GM12878 (cell line): Measurements from ENCODE around the gene ZNF407. TPM values are rescaled to one million over a fixed set of nuclear protein-coding genes. Genes with fewer than 3 reads are reported as not detected.

Source experiments
- ATAC-seq: fragments of 200-7000 bp; cut with Tn5 transposase; 3 replicates; pipeline ENCODE4 v1.9.1; 2020; ENCODE audit warnings: mild to moderate bottlenecking, moderate library complexity
- BruUV-seq: library from RNA; stranded (reverse); fragments of 400-500 nt; replicated peaks from 2 replicates; lab custom pipeline; 2021; lab: Mats Ljungman, UMichigan
- CTCF ChIA-PET: fragments of 300-600 bp; sonication (Branson Sonifier 250); formaldehyde crosslinking; extraction: SDS; loops from one replicate; lab custom pipeline; 2021; ENCODE audit warnings: inconsistent platforms; lab: Yijun Ruan, JAX
- POLR2A ChIA-PET: fragments of 350-600 bp; formaldehyde crosslinking; extraction: SDS; loops from one replicate; lab custom pipeline; 2021; ENCODE audit warnings: inconsistent platforms; lab: Charles Lee
- RAD21 ChIA-PET: fragments of 300-600 bp; sonication (Branson Sonifier 250); formaldehyde crosslinking; loops from one replicate; lab custom pipeline; 2023; ENCODE audit warnings: antibody characterized with exemption; ENCODE audit not compliant: unreplicated experiment; lab: Charles Lee
- SMC1A ChIA-PET: fragments of 300-600 bp; sonication (Branson Sonifier 250); formaldehyde crosslinking; loops from one replicate; lab custom pipeline; 2023; ENCODE audit not compliant: unreplicated experiment, uncharacterized antibody; lab: Charles Lee
- DNase-seq: peaks from one replicate; pipeline ENCODE4 v3.0.0-alpha.2; 2011; ENCODE audit warnings: low read depth, low spot score
- FAIRE-seq: peaks from 3 replicates; lab custom pipeline; 2011; peaks lifted over from hg19 to GRCh38; lab: Jason Lieb, UNC
- H2AFZ ChIP-seq: 2 replicates; pipeline ENCODE4 v1.6.0; 2011; ENCODE audit warnings: low read depth, low read length, control low read depth; ENCODE audit not compliant: control insufficient read depth
- H3K27ac ChIP-seq: 2 replicates; pipeline ENCODE4 v1.5.1; 2011; ENCODE audit warnings: control low read depth; ENCODE audit not compliant: control insufficient read depth, insufficient read depth
- H3K27me3 ChIP-seq, 2 experiments: replicated peaks in 1 of 2; 2 replicates each; pipeline versions ENCODE4 v1.6.0 to v1.6.1; 2011; ENCODE audit warnings: low read length in 1 of 2; ENCODE audit not compliant: control insufficient read depth in 2 of 2, insufficient read depth in 2 of 2
- H3K36me3 ChIP-seq, 2 experiments: 2 replicates each; pipeline ENCODE4 v1.5.1; 2011; ENCODE audit warnings: low read length in 1 of 2; ENCODE audit not compliant: control insufficient read depth in 2 of 2, insufficient read depth in 2 of 2
- H3K4me1 ChIP-seq: 2 replicates; pipeline ENCODE4 v1.6.1; 2011; ENCODE audit warnings: mild to moderate bottlenecking, low read length, moderate library complexity, mixed read lengths; ENCODE audit not compliant: control insufficient read depth, insufficient read depth
- H3K4me2 ChIP-seq: 2 replicates; pipeline ENCODE4 v1.6.0; 2011; ENCODE audit warnings: control low read depth; ENCODE audit not compliant: control insufficient read depth, insufficient read depth
- H3K4me3 ChIP-seq: fragments of 200-600 bp; sonication (generic); 2 replicates; pipeline ENCODE4 v1.5.1; 2016
- H3K79me2 ChIP-seq: 2 replicates; pipeline ENCODE4 v1.6.0; 2011; ENCODE audit warnings: low read length; ENCODE audit not compliant: control insufficient read depth, insufficient read depth
- H3K9ac ChIP-seq: 2 replicates; pipeline ENCODE4 v1.8.0; 2011; ENCODE audit warnings: low read length, control low read depth, mixed read lengths; ENCODE audit not compliant: control insufficient read depth, insufficient read depth
- H3K9me3 ChIP-seq: replicated peaks from 3 replicates; pipeline ENCODE4 v1.5.1; 2011; ENCODE audit warnings: mild to moderate bottlenecking, low read length; ENCODE audit not compliant: control insufficient read depth, insufficient read depth
- H4K20me1 ChIP-seq: 2 replicates; pipeline ENCODE4 v1.6.0; 2011; ENCODE audit not compliant: control insufficient read depth, insufficient read depth
- CEBPZ ChIP-seq: fragments of 150-350 bp; IDR thresholded peaks from 2 replicates; pipeline ENCODE4 v1.6.1; 2016; ENCODE audit warnings: low read depth, low read length
- FOXK2 ChIP-seq: fragments of 450-650 bp; IDR thresholded peaks from 2 replicates; pipeline ENCODE4 v1.6.1; 2017; ENCODE audit warnings: mild to moderate bottlenecking, moderate library complexity
- IKZF1 ChIP-seq: fragments of 450-650 bp; conservative IDR thresholded peaks from 2 replicates; pipeline ENCODE4 v1.6.1; 2017; ENCODE audit warnings: antibody characterized with exemption, mild to moderate bottlenecking
- MEF2B ChIP-seq: fragments of 450-650 bp; IDR thresholded peaks from 2 replicates; pipeline ENCODE4 v1.6.1; 2018; ENCODE audit warnings: mild to moderate bottlenecking, moderate library complexity; ENCODE audit not compliant: partially characterized antibody, poor library complexity, severe bottlenecking
- NBN ChIP-seq: fragments of 450-650 bp; IDR thresholded peaks from 2 replicates; pipeline ENCODE4 v1.6.1; 2016
- NFYA ChIP-seq: IDR thresholded peaks from 2 replicates; pipeline ENCODE4 v1.6.1; 2011; ENCODE audit warnings: low read depth, mild to moderate bottlenecking, low read length, improper control_type of control experiment, borderline replicate concordance
- NFYB ChIP-seq: IDR thresholded peaks from 2 replicates; pipeline ENCODE4 v1.6.1; 2011; ENCODE audit warnings: low read depth, mild to moderate bottlenecking, low read length, improper control_type of control experiment, moderate library complexity; ENCODE audit not compliant: insufficient read depth
- NR2C2 ChIP-seq: IDR thresholded peaks from 2 replicates; pipeline ENCODE4 v1.6.1; 2011; ENCODE audit warnings: borderline replicate concordance, low read depth; ENCODE audit not compliant: control insufficient read depth, insufficient read length
- NR2F1 ChIP-seq: fragments of 450-650 bp; conservative IDR thresholded peaks from 2 replicates; pipeline ENCODE4 v1.6.1; 2017; ENCODE audit warnings: mild to moderate bottlenecking
- NRF1 ChIP-seq: conservative IDR thresholded peaks from 2 replicates; pipeline ENCODE4 v1.6.1; 2011; ENCODE audit warnings: mild to moderate bottlenecking, low read depth, low read length, improper control_type of control experiment
- RAD51 ChIP-seq: fragments of 450-650 bp; IDR thresholded peaks from 2 replicates; pipeline ENCODE4 v1.6.1; 2016; ENCODE audit warnings: moderate library complexity, mild to moderate bottlenecking, inconsistent platforms
- TARDBP ChIP-seq: IDR thresholded peaks from 2 replicates; pipeline ENCODE4 v1.6.1; 2016; ENCODE audit warnings: borderline replicate concordance
- ZNF207 ChIP-seq: fragments of 450-650 bp; IDR thresholded peaks from 2 replicates; pipeline ENCODE4 v1.6.1; 2014; ENCODE audit warnings: antibody characterized with exemption, mild to moderate bottlenecking, borderline replicate concordance
- ZNF217 ChIP-seq: fragments of 450-650 bp; IDR thresholded peaks from 2 replicates; pipeline ENCODE4 v1.6.1; 2017; ENCODE audit warnings: antibody characterized with exemption, mild to moderate bottlenecking
- WGBS: methylation state at CpG from one replicate; pipeline ENCODE4 v1.1.6; 2016; ENCODE audit warnings: low lambda C conversion rate; ENCODE audit not compliant: insufficient replicate concordance, insufficient coverage; ENCODE audit errors: missing lambda C conversion rate; 5-methylcytosine and 5-hydroxymethylcytosine counted together
- in situ Hi-C: fragments of 300-500 bp; cut with MboI; formaldehyde crosslinking; loops from 9 replicates; pipeline ENCODE4 v1.14.3; 2018; ENCODE audit warnings: mixed read lengths
- intact Hi-C: fragments of 100-400 bp; cut with micrococcal nuclease; formaldehyde crosslinking; loops from one replicate; pipeline ENCODE4 v1.14.2; 2022; ENCODE audit not compliant: unreplicated experiment
- polyA plus RNA-seq, 11 experiments: library from polyadenylated mRNA; depleted of rRNA in 4 of 11; unstranded in 6 of 11; stranded (reverse) in 5 of 11; fragments of >200 nt; fragmentation: Nextera tagmentation in 4 of 11; fragmentation: Illumina TruSeq in 1 of 11; extraction: Ambion mirVana in 4 of 11; extraction: Trizol in 1 of 11; gene quantifications; 1 replicate in 1 of 11; 2 replicates in 10 of 11; pipeline versions ENCODE4 v1.2.1 to v1.2.3, GENCODE V29; 2011 to 2016; ENCODE audit warnings: inconsistent platforms in 2 of 11, missing spikeins in 2 of 11, low read depth in 1 of 11
- total RNA-seq, 4 experiments: library from RNA; depleted of rRNA in 3 of 4; stranded (reverse); fragments of >200 nt in 3 of 4; fragmentation: Illumina TruSeq in 1 of 4; extraction: Trizol in 1 of 4; gene quantifications; 2 replicates each; pipeline versions ENCODE4 v1.2.1 to v1.2.3, GENCODE V29; 2013 to 2021
- TF ChIP-seq, protein P1 (sequence below): IDR thresholded peaks from 2 replicates; pipeline ENCODE4 v1.6.1; 2011; ENCODE audit warnings: low read depth, low read length, improper control_type of control experiment, borderline replicate concordance
- TF ChIP-seq, protein P2 (sequence below): fragments of 450-650 bp; IDR thresholded peaks from 2 replicates; pipeline ENCODE4 v1.6.1; 2018; ENCODE audit warnings: mild to moderate bottlenecking, low read depth, moderate library complexity; ENCODE audit not compliant: partially characterized antibody
- TF ChIP-seq, protein P3 (sequence below): fragments of 450-650 bp; IDR thresholded peaks from 2 replicates; pipeline ENCODE4 v1.6.1; 2017; ENCODE audit warnings: mild to moderate bottlenecking

Gene ZNF407
- total and polyA plus RNA-seq, 10 of the 15 experiments (the other 5 are each of a cell fraction or from before 2014, with no cell fraction given): 0.69 to 11.6 (median 5.3) TPM

GRCh38 chr18:74980669-74981068 lies 383.0 kb downstream of the ZNF407 start:
- DNase-seq: no peak
- Histone ChIP-seq H2AFZ (no peak overlapping the region), H3K27me3 (no peaks in the 10 kb centered on the region), H3K4me3 (no peak overlapping the region), H4K20me1 (no peaks in the 10 kb centered on the region), H3K27ac (no peak overlapping the region), H3K9ac (no peak overlapping the region), H3K79me2 (no peaks in the 10 kb centered on the region), H3K36me3 (0 out of 4 replicates have a peak, but pooled peaks cover 0 to 3% of the 10 kb centered on the region in 2 experiments), H3K9me3 (no peaks in the 10 kb centered on the region), H3K4me1 (no peaks in the 10 kb centered on the region), H3K4me2 (no peak overlapping the region)
- 98% methylated on average over 6 of the region's 6 CpGs for WGBS
- ChIA-PET SMC1A (interaction anchor here (0.7 kb wide), 1 partner anchor 289 kb away, joined by 3 read pairs; no protein-coding TSS in a partner anchor), RAD21 (no interaction called here), CTCF (no interaction called here), POLR2A (no interaction called here)
- intact Hi-C loops: no loop called here
- no TSS peak for BruUV-seq
- in situ Hi-C loops: no loop called here
- no peak for ATAC-seq
- FAIRE-seq: no peak
- TF ChIP-seq, protein P1, sequence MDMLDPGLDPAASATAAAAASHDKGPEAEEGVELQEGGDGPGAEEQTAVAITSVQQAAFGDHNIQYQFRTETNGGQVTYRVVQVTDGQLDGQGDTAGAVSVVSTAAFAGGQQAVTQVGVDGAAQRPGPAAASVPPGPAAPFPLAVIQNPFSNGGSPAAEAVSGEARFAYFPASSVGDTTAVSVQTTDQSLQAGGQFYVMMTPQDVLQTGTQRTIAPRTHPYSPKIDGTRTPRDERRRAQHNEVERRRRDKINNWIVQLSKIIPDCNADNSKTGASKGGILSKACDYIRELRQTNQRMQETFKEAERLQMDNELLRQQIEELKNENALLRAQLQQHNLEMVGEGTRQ: no peak
- TF ChIP-seq NBN (no peak), ZNF217 (no peak), ZNF207 (no peak), CEBPZ (no peak), NR2F1 (no peak), TARDBP (no peak), IKZF1 (no peak), NRF1 (no peak), NFYB (no peak), NFYA (no peak), MEF2B (no peak), FOXK2 (no peak), NR2C2 (no peak), RAD51 (no peak)
- TF ChIP-seq, protein P2, sequence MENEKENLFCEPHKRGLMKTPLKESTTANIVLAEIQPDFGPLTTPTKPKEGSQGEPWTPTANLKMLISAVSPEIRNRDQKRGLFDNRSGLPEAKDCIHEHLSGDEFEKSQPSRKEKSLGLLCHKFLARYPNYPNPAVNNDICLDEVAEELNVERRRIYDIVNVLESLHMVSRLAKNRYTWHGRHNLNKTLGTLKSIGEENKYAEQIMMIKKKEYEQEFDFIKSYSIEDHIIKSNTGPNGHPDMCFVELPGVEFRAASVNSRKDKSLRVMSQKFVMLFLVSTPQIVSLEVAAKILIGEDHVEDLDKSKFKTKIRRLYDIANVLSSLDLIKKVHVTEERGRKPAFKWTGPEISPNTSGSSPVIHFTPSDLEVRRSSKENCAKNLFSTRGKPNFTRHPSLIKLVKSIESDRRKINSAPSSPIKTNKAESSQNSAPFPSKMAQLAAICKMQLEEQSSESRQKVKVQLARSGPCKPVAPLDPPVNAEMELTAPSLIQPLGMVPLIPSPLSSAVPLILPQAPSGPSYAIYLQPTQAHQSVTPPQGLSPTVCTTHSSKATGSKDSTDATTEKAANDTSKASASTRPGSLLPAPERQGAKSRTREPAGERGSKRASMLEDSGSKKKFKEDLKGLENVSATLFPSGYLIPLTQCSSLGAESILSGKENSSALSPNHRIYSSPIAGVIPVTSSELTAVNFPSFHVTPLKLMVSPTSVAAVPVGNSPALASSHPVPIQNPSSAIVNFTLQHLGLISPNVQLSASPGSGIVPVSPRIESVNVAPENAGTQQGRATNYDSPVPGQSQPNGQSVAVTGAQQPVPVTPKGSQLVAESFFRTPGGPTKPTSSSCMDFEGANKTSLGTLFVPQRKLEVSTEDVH: no peak
- TF ChIP-seq, protein P3, sequence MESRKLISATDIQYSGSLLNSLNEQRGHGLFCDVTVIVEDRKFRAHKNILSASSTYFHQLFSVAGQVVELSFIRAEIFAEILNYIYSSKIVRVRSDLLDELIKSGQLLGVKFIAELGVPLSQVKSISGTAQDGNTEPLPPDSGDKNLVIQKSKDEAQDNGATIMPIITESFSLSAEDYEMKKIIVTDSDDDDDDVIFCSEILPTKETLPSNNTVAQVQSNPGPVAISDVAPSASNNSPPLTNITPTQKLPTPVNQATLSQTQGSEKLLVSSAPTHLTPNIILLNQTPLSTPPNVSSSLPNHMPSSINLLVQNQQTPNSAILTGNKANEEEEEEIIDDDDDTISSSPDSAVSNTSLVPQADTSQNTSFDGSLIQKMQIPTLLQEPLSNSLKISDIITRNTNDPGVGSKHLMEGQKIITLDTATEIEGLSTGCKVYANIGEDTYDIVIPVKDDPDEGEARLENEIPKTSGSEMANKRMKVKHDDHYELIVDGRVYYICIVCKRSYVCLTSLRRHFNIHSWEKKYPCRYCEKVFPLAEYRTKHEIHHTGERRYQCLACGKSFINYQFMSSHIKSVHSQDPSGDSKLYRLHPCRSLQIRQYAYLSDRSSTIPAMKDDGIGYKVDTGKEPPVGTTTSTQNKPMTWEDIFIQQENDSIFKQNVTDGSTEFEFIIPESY: no peak
